Measurements from ENCODE around the gene VCX.
"Not testable (repeated sequence)": the region's sequence is repeated elsewhere in the genome, so short reads cannot be mapped to it uniquely, and the experiment has no call there.

VCX gene

DNA sequence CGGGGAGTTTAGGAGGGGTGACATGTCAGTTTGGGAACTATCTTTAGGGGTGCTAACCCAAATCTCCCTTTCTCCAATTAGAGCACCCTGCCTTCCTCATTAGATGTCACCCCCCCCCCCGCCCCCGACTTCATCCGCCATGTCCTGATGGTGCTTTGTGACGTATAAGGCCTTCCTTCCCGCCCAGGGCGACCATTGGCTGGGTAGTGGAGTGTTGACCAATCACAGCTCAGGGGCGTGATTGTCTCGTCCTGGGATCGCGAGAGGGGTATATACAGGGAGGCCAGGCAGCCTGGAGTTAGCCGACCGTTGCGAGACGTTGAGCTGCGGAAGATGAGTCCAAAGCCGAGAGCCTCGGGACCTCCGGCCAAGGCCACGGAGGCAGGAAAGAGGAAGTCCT, at the start of gene VCX:
Gene VCX (plus strand): TSS at position 301 of the 400 bp plus-strand sequence. CDS start 33 bp downstream, at position 334.
- H3K4me3 ChIP-seq (ENCODE audit: low read length); DNase-seq (ENCODE audit: low read depth): not testable (repeated sequence)

DNA sequence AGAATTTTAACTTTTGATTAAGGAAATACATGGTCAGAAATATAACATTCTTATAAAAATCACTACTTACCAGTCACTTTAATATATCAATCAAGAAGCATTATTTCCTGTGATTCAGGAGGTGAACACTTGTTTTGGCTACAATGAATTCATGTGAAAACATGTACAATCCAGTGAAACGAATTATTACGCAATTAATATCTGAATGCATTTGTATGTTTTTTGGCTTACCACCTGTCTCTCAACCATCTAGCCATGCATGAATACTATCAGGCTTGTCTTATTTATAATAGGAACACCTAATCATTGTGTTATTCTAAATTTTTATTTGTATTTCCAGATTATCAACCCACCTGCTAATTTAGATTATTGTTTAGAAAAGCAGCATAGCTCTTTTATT, 44.6 kb upstream of the VCX start:
- TF ChIP-seq, protein P1, sequence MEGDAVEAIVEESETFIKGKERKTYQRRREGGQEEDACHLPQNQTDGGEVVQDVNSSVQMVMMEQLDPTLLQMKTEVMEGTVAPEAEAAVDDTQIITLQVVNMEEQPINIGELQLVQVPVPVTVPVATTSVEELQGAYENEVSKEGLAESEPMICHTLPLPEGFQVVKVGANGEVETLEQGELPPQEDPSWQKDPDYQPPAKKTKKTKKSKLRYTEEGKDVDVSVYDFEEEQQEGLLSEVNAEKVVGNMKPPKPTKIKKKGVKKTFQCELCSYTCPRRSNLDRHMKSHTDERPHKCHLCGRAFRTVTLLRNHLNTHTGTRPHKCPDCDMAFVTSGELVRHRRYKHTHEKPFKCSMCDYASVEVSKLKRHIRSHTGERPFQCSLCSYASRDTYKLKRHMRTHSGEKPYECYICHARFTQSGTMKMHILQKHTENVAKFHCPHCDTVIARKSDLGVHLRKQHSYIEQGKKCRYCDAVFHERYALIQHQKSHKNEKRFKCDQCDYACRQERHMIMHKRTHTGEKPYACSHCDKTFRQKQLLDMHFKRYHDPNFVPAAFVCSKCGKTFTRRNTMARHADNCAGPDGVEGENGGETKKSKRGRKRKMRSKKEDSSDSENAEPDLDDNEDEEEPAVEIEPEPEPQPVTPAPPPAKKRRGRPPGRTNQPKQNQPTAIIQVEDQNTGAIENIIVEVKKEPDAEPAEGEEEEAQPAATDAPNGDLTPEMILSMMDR (IDR thresholded peaks at IDR 0.05; ENCODE audit: insufficient read depth, low read depth, low read length, missing control alignments): no peak
- no peak overlapping the region for H3K4me3 ChIP-seq (ENCODE audit: low read length)
- DNase-seq (ENCODE audit: low read depth): peak; percentile 18

DNA sequence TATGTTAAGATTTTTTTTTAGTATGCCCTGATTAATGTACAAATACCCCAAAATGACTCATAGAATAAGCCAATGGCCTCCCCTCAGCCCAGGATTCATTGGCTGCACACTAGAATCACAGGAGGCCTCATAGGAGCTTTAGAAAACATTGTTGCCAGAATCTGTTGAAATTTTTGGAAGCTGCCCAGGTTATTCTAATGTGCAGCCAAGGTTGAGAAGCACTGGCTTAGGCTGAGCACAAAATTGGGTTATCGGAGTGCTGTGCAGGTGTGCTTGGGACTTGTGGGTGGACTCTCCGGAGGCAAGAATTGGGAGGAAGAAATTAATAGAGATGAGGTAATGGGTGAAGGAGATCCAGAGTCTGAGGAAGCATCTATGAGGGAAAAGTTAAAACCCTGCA, 41.3 kb upstream of the VCX start:
- TF ChIP-seq, protein P1 (IDR thresholded peaks at IDR 0.05; ENCODE audit: insufficient read depth, low read depth, low read length, missing control alignments): no peak
- no peak for DNase-seq (ENCODE audit: low read depth)
- H3K4me3 ChIP-seq (ENCODE audit: low read length): no peak overlapping the region

DNA sequence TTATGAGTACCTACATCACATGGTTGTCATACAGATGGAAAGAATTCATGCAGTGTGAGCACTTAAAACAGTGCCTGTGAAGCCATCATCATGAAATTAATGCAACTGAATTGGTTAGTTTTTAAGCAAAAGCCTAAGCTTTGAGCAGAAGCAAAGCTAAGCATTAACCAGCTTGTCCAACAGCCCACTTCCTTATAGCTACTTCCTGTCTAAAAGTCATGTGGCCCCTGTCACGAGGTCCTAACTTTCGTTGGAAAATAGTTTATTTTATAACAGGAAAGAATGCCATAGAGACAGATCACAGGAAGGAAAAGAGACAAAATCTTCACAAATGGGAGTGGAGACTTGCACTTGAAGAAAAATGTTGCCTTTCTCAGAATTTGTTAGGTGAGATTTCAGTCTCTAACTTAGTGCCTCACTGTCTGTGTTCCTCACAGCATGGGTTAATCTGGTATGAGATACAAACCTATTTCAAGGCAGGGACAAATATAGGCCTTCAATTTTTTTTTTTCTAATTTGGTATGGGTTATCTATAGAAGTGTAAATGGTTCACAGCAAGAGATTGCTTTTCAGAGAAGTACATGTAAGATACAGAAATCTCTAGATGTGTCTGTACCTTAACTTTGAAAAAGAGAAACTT, 27.7 kb upstream of the VCX start:
- DNase-seq (ENCODE audit: low read depth): no peak
- no peak overlapping the region for H3K4me3 ChIP-seq (ENCODE audit: low read length)
- TF ChIP-seq, protein P1 (IDR thresholded peaks at IDR 0.05; ENCODE audit: insufficient read depth, low read depth, low read length, missing control alignments): no peak

DNA sequence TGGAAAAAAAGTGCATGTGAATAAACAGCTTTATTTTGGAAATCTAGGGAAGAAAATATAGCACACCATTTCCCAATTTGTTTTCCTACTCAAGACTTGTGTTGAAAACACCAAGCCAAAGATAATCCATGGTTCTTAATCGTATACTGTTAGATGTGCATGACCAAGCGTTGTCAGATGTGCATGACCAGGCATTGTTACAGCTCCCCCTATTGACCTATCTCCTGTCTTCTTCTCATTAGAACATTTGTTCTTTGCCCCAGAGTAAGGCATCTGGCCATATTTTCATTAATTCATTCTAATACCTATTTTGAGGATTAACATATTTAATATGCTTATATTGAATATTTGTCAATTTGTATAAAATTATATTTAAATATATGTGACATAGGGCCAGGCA, 14.4 kb upstream of the VCX start:
- TF ChIP-seq, protein P1 (IDR thresholded peaks at IDR 0.05; ENCODE audit: insufficient read depth, low read depth, low read length, missing control alignments): no peak
- no peak overlapping the region for H3K4me3 ChIP-seq (ENCODE audit: low read length)
- peak; percentile 0 for DNase-seq (ENCODE audit: low read depth)

DNA sequence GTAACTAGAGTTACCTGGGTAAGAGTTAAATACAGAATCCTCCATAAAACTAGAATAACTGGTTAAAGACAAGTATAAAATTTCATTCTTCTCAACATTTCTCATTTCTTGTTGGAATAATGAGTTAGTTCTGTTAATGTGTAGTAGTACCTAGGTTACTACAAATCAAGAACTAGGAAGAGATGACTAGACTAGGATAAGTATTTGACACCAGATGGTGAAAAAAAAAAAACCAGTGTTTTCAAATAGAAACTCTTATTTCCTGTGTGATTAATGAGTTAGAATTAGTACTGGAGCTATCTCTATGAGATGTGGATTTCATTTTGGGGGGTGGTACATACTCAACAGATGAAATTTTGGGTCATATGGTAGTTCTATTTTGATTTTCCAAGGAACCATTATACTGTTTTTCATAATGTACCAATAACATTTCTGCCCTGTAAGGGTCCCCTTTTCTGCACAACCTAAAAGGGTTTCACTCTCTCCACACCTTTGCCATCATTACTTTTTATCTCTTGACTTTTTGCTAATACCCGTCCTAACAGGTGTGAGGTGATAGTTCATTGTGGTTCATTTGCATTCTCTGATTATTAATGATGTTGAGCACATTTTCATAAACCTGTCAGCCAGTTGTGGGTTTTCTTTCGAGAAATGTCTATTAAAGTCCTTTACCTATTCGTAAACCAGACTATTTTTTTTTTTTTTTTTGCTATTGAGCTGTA, 1.7 kb upstream of the VCX start:
- TF ChIP-seq, protein P1 (IDR thresholded peaks at IDR 0.05; ENCODE audit: insufficient read depth, low read depth, low read length, missing control alignments): no peak
- no peak for DNase-seq (ENCODE audit: low read depth)
- H3K4me3 ChIP-seq (ENCODE audit: low read length): no peak overlapping the region

DNA sequence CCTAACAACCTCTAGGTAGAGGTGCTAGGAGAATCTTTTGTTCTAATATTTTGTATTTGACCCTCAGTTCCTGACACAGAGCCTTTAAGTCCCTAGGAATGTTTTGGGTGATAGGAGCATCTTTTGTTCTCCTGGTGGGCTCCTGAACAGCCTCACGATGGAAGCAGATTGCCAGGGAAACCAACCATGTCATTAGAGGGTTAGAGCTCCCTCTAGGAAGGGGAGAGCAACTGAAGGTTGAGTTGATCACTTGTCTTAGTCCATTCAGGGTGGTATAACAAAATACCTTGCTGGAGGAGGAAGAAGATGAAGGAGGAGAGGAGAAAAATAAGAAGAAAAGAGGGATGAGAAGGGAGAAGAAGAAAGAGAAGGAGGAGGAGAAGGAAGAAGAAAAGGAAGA, 9.2 kb downstream of the VCX start:
- no peak for DNase-seq (ENCODE audit: low read depth)
- TF ChIP-seq, protein P1 (IDR thresholded peaks at IDR 0.05; ENCODE audit: insufficient read depth, low read depth, low read length, missing control alignments): no peak

More for the DNA sequence above, 9.2 kb downstream of the VCX start:
- no peak overlapping the region for H3K4me3 ChIP-seq (ENCODE audit: low read length)
